K562 (cell line): Measurements from ENCODE around the gene UBE2J2. TPM values are rescaled to one million over a fixed set of nuclear protein-coding genes. Genes with fewer than 3 reads are reported as not detected.

ENCODE experiments used
- ATAC-seq: fragments of 200-7000 bp; cut with Tn5 transposase; 3 replicates; pipeline ENCODE4 v1.9.1; 2020; ENCODE audit warnings: moderate library complexity
- BruUV-seq: library from RNA; stranded (reverse); fragments of 400-500 nt; replicated peaks from 2 replicates; lab custom pipeline; 2021; lab: Mats Ljungman, UMichigan
- CTCF ChIA-PET: fragments of 300-600 bp; formaldehyde crosslinking; extraction: SDS; loops from one replicate; lab custom pipeline; 2021; ENCODE audit warnings: low intra/inter-chr PET ratio; lab: Yijun Ruan, JAX
- POLR2A ChIA-PET: fragments of 300-600, 350-650 bp; sonication (Branson Sonifier 250); formaldehyde crosslinking; extraction: SDS; loops from one replicate; lab custom pipeline; 2021; ENCODE audit warnings: antibody characterized with exemption, inconsistent platforms; lab: Yijun Ruan, JAX
- DNase-seq, 4 experiments: peaks; one replicate each; pipeline versions ENCODE4 v3.0.0 to v3.0.0-alpha.2; 2011 to 2018; ENCODE audit warnings: low spot score in 3 of 4, mixed read lengths in 3 of 4; ENCODE audit errors: extremely low read depth in 1 of 4
- FAIRE-seq: peaks from 2 replicates; lab custom pipeline; 2011; peaks lifted over from hg19 to GRCh38; lab: Jason Lieb, UNC
- H2AFZ ChIP-seq: 2 replicates; pipeline ENCODE4 v1.6.0; 2011; ENCODE audit warnings: low read depth, low read length, control low read depth, inconsistent platforms
- H3K27ac ChIP-seq: fragments of 200-600 bp; 3 replicates; pipeline ENCODE4 v1.8.0; 2011; ENCODE audit warnings: low read depth, mild to moderate bottlenecking, control low read depth, inconsistent platforms, low read length, moderate library complexity, mixed read lengths; ENCODE audit errors: extremely low read depth
- H3K27me3 ChIP-seq, 2 experiments: fragments of 300-600 bp in 1 of 2; 2 replicates in 1 of 2; 3 replicates in 1 of 2; pipeline versions ENCODE4 v1.6.0 to v1.8.0; 2011; ENCODE audit warnings: inconsistent platforms in 2 of 2, low read length in 2 of 2, mild to moderate bottlenecking in 1 of 2, mixed read lengths in 1 of 2, moderate library complexity in 1 of 2; ENCODE audit not compliant: control insufficient read depth in 2 of 2, insufficient read depth in 2 of 2
- H3K36me3 ChIP-seq: fragments of 300-600 bp; 3 replicates; pipeline ENCODE4 v1.8.0; 2011; ENCODE audit warnings: mild to moderate bottlenecking, low read length, inconsistent platforms; ENCODE audit not compliant: control insufficient read depth, insufficient read depth
- H3K4me1 ChIP-seq, 2 experiments: fragments of 200-600 bp in 1 of 2; replicated peaks in 1 of 2; 2 replicates in 1 of 2; 3 replicates in 1 of 2; pipeline versions ENCODE4 v1.5.1 to v1.8.0; 2011; ENCODE audit warnings: inconsistent platforms in 2 of 2, low read length in 2 of 2, mild to moderate bottlenecking in 1 of 2, mixed read lengths in 1 of 2, moderate library complexity in 1 of 2; ENCODE audit not compliant: control insufficient read depth in 2 of 2, insufficient read depth in 2 of 2
- H3K4me2 ChIP-seq: 2 replicates; pipeline ENCODE4 v1.6.1; 2011; ENCODE audit warnings: low read length, control low read depth, inconsistent platforms, mixed read lengths; ENCODE audit not compliant: insufficient read depth
- H3K4me3 ChIP-seq: fragments of 200-600 bp; sonication (generic), shearing (Covaris generic); 2 replicates; pipeline ENCODE4 v1.5.1; 2016; ENCODE audit warnings: control low read depth, inconsistent platforms
- H3K79me2 ChIP-seq: fragments of 200-600 bp; 3 replicates; pipeline ENCODE4 v1.8.0; 2011; ENCODE audit warnings: low read length, inconsistent platforms; ENCODE audit not compliant: control insufficient read depth, insufficient read depth
- H3K9ac ChIP-seq, 2 experiments: 2 replicates each; pipeline versions ENCODE4 v1.6.0 to v1.6.1; 2011; ENCODE audit warnings: low read depth in 2 of 2, low read length in 2 of 2, control low read depth in 1 of 2, inconsistent platforms in 1 of 2, mild to moderate bottlenecking in 1 of 2, mixed read lengths in 1 of 2; ENCODE audit not compliant: insufficient read depth in 1 of 2
- H3K9me1 ChIP-seq: one replicate; pipeline ENCODE4 v1.6.0; 2011; ENCODE audit warnings: inconsistent platforms, mild to moderate bottlenecking, low read length, moderate library complexity; ENCODE audit not compliant: control insufficient read depth, insufficient read depth
- H3K9me3 ChIP-seq: replicated peaks from 2 replicates; pipeline ENCODE4 v1.5.1; 2011; ENCODE audit warnings: low read depth, low read length, inconsistent platforms; ENCODE audit not compliant: control insufficient read depth, insufficient read depth
- H4K20me1 ChIP-seq: replicated peaks from 2 replicates; pipeline ENCODE4 v1.6.1; 2011; ENCODE audit warnings: low read length, inconsistent platforms, mixed read lengths; ENCODE audit not compliant: control insufficient read depth, insufficient read depth
- BRCA1 ChIP-seq, 2 experiments: fragments of 450-650 bp in 1 of 2; sonication (generic) in 1 of 2; formaldehyde crosslinking in 1 of 2; IDR thresholded peaks; 2 replicates each; pipeline versions ENCODE4 v1.5.0 to v1.6.1; 2017 to 2020; ENCODE audit warnings: mild to moderate bottlenecking in 1 of 2, missing genetic modification reagents in 1 of 2
- CXXC5 ChIP-seq: fragments of 250-450 bp; sonication (Bioruptor Pico); IDR thresholded peaks from 2 replicates; pipeline ENCODE4 v1.8.0; 2022; ENCODE audit warnings: inconsistent platforms, mild to moderate bottlenecking, moderate library complexity
- ELF4 ChIP-seq: fragments of 450-650 bp; formaldehyde crosslinking; IDR thresholded peaks from 2 replicates; pipeline ENCODE4 v1.4.0; 2022; ENCODE audit warnings: missing genetic modification characterization
- HNRNPK ChIP-seq: fragments of 200-400 bp; formaldehyde crosslinking; IDR thresholded peaks from one replicate; pipeline ENCODE4 v1.6.1; 2018; ENCODE audit warnings: mild to moderate bottlenecking, low read depth, low read length; ENCODE audit not compliant: poor library complexity, severe bottlenecking
- NFRKB ChIP-seq: fragments of 450-650 bp; IDR thresholded peaks from 2 replicates; pipeline ENCODE4 v1.6.1; 2016; ENCODE audit warnings: low read depth
- NR2C2 ChIP-seq, 2 experiments: fragments of 200-800 bp in 1 of 2; sonication (Bioruptor generic) in 1 of 2; sonication (generic) in 1 of 2; formaldehyde crosslinking in 1 of 2; IDR thresholded peaks; 2 replicates each; pipeline versions ENCODE4 v1.6.1 to v1.8.0; 2016 to 2022; ENCODE audit warnings: mild to moderate bottlenecking in 1 of 2, missing compliant biosample characterization in 1 of 2, missing genetic modification characterization in 1 of 2, missing genetic modification reagents in 1 of 2
- NR2F6 ChIP-seq: fragments of 450-650 bp; formaldehyde crosslinking; IDR thresholded peaks from 2 replicates; pipeline ENCODE4 v1.4.0; 2020; ENCODE audit warnings: mild to moderate bottlenecking
- OTX1 ChIP-seq: fragments of 450-650 bp; formaldehyde crosslinking; IDR thresholded peaks from 2 replicates; pipeline ENCODE4 v1.4.0; 2022; ENCODE audit warnings: mild to moderate bottlenecking
- POLR2A ChIP-seq: fragments of 450-650 bp; conservative IDR thresholded peaks from 2 replicates; pipeline ENCODE4 v1.6.1; 2016
- SIX5 ChIP-seq, 2 experiments: IDR thresholded peaks; 2 replicates each; pipeline ENCODE4 v1.6.1; 2011; ENCODE audit warnings: low read length in 2 of 2, borderline replicate concordance in 1 of 2, low read depth in 1 of 2, mild to moderate bottlenecking in 1 of 2, moderate library complexity in 1 of 2; ENCODE audit not compliant: insufficient read depth in 1 of 2
- WGBS: fragments of 100-300 bp; shearing (Covaris generic); methylation state at CpG from one replicate; pipeline ENCODE4 v1.1.6; 2016; ENCODE audit warnings: low coverage, mixed read lengths; ENCODE audit not compliant: insufficient coverage; ENCODE audit errors: missing lambda C conversion rate; 5-methylcytosine and 5-hydroxymethylcytosine counted together
- in situ Hi-C: fragments of 300-500 bp; cut with MboI; formaldehyde crosslinking; loops from 4 replicates; pipeline ENCODE4 v1.15.0; 2018; ENCODE audit warnings: inconsistent platforms, mixed read lengths
- intact Hi-C: fragments of 100-400 bp; cut with micrococcal nuclease; formaldehyde crosslinking; loops from 2 replicates; pipeline ENCODE4 v1.14.2; 2022
- polyA plus RNA-seq, 8 experiments: library from polyadenylated mRNA; depleted of rRNA in 4 of 8; stranded (reverse) in 5 of 8; unstranded in 3 of 8; fragments of >200 nt; fragmentation: Nextera tagmentation in 2 of 8; fragmentation: Illumina TruSeq in 1 of 8; extraction: Ambion mirVana in 2 of 8; extraction: Trizol in 1 of 8; gene quantifications; 2 replicates each; pipeline versions ENCODE4 v1.2.1 to v1.2.3, GENCODE V29; 2011 to 2014; ENCODE audit warnings: inconsistent platforms in 1 of 8, missing spikeins in 1 of 8
- total RNA-seq, 7 experiments: library from RNA; depleted of rRNA in 6 of 7; stranded (reverse); fragments of >200 nt in 6 of 7; fragmentation: Illumina TruSeq in 2 of 7; extraction: Trizol in 2 of 7; gene quantifications; 2 replicates each; pipeline versions ENCODE4 v1.2.1 to v1.2.3, GENCODE V29; 2011 to 2021; ENCODE audit warnings: low replicate concordance in 1 of 7
- TF ChIP-seq, protein P1 (sequence below): fragments of 450-650 bp; formaldehyde crosslinking; IDR thresholded peaks from 2 replicates; pipeline ENCODE4 v1.4.0; 2020; ENCODE audit warnings: mild to moderate bottlenecking, mixed read lengths
- TF ChIP-seq, protein P2 (sequence below): fragments of 450-650 bp; IDR thresholded peaks from 2 replicates; pipeline ENCODE4 v1.6.1; 2016; ENCODE audit warnings: missing biosample characterization, missing genetic modification characterization

UBE2J2 gene
- total and polyA plus RNA-seq, 9 of the 15 experiments (the other 6 are each of a cell fraction or from before 2014, with no cell fraction given), result 0.93 to 112 (median 75.5) TPM

DNA sequence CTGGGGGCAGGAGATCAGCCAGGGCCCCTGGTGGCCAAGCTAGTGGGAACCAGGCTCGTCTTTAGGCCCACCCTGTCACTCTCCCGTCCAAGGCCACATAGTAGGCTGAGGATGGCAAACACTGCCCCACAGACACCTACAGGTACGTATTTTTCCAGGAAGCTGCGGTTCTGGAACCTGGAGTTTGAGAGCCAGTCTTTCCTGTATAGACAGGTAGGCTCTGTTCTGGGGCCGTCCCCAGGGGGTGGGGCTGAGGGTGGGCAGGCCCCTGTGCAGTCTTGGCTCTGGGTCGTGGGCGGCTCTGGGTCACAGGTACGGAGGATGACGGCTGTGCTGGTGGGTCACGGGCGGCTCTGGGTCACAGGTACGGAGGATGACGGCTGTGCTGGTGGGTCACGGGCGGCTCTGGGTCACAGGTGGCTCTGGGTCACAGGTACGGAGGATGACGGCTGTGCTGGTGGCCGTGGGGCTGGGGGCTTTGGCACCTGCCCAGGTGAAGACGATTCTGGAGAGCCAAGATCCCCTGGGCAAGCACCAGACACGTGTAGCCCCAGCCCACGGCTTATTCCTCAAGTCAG lies 36.9 kb upstream of the UBE2J2 start:
- ATAC-seq (no peak), FAIRE-seq (no peak), DNase-seq (no peak)
- H3K4me3 ChIP-seq, result no peak overlapping the region
- H3K9ac ChIP-seq, result peak overlapping the region in 1 of 2 experiments; percentile 97; a peak in 2 of 4 replicates
- in situ Hi-C loops (no loop called here), intact Hi-C loops (no loop called here)
- no TSS peak for BruUV-seq
- H2AFZ ChIP-seq, result no peak overlapping the region
- peaks cover 52% of the 10 kb centered on the region for H3K79me2 ChIP-seq
- CTCF ChIA-PET, result no interaction called here
- POLR2A ChIA-PET, result interaction anchor here (0.7 to 3.5 kb wide), 5 partner anchors 9 to 59 kb away, joined by 3 to 30 read pairs (median 3); no protein-coding TSS in a partner anchor
- peaks cover 29 to 96% of the 10 kb centered on the region in 2 experiments for H3K4me1 ChIP-seq
- H3K27ac ChIP-seq, result no peak overlapping the region
- TF ChIP-seq NFRKB, result no peak
- TF ChIP-seq HNRNPK, result no peak
- peaks cover 64% of the 10 kb centered on the region for H3K36me3 ChIP-seq
- H3K4me2 ChIP-seq, result no peak overlapping the region
- no peaks in the 10 kb centered on the region for H3K9me3 ChIP-seq
- H3K27me3 ChIP-seq, result no peaks in the 10 kb centered on the region
- H4K20me1 ChIP-seq, result peaks cover 16% of the 10 kb centered on the region
- 82% methylated on average over 15 of the region's 21 CpGs for WGBS
- no peaks in the 10 kb centered on the region for H3K9me1 ChIP-seq

DNA sequence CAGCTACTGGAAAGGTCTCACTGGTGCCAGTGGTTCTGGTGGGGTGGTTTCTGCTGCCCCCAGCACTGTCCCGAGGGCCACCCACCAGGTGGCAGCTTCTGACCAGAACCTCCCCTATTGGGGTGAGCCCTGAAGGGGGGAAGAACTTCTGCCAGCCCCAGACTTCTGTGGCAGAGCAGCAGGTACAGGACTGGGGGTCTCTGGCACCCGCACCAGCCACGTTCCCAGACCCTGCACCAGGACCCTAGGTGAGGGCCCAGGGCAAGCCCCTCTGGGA lies 36.4 kb upstream of the UBE2J2 start:
- no peaks in the 10 kb centered on the region for H3K27me3 ChIP-seq
- 83% methylated on average over 3 of the region's 3 CpGs for WGBS
- H3K9me3 ChIP-seq, result no peaks in the 10 kb centered on the region
- 0 out of 2 replicates have a peak overlapping the region, but pooled peaks have one; percentile 88 for H3K4me2 ChIP-seq
- ATAC-seq (no peak), DNase-seq (no peak), FAIRE-seq (no peak)
- H2AFZ ChIP-seq, result no peak overlapping the region
- in situ Hi-C loops (no loop called here), intact Hi-C loops (no loop called here)
- ChIA-PET POLR2A (interaction anchor here (0.7 to 3.5 kb wide), 4 partner anchors 10 to 127 kb away, joined by 3 to 30 read pairs (median 4); no protein-coding TSS in a partner anchor), CTCF (interaction anchor here (0.7 kb wide), 1 partner anchor 742 kb away, joined by 3 read pairs; no protein-coding TSS in a partner anchor)
- peak overlapping the region in 1 of 2 experiments; percentile 97; a peak in 2 of 4 replicates for H3K9ac ChIP-seq
- H3K9me1 ChIP-seq, result no peaks in the 10 kb centered on the region
- peaks cover 53% of the 10 kb centered on the region for H3K79me2 ChIP-seq
- peaks cover 16% of the 10 kb centered on the region for H4K20me1 ChIP-seq
- peaks cover 30 to 97% of the 10 kb centered on the region in 2 experiments for H3K4me1 ChIP-seq
- H3K27ac ChIP-seq, result no peak overlapping the region
- BruUV-seq, result no TSS peak
- H3K4me3 ChIP-seq, result peak overlapping the region; percentile 94; the same call in 1 of the 2 replicates
- peaks cover 60% of the 10 kb centered on the region for H3K36me3 ChIP-seq
- TF ChIP-seq ELF4 (CRISPR knock-in tag), result no peak
- TF ChIP-seq NR2C2 (CRISPR knock-in tag; IDR thresholded peaks at IDR 0.05), result no peak
- TF ChIP-seq NR2C2 (tag; IDR thresholded peaks at IDR 0.05), result no peak
- TF ChIP-seq, protein P1, sequence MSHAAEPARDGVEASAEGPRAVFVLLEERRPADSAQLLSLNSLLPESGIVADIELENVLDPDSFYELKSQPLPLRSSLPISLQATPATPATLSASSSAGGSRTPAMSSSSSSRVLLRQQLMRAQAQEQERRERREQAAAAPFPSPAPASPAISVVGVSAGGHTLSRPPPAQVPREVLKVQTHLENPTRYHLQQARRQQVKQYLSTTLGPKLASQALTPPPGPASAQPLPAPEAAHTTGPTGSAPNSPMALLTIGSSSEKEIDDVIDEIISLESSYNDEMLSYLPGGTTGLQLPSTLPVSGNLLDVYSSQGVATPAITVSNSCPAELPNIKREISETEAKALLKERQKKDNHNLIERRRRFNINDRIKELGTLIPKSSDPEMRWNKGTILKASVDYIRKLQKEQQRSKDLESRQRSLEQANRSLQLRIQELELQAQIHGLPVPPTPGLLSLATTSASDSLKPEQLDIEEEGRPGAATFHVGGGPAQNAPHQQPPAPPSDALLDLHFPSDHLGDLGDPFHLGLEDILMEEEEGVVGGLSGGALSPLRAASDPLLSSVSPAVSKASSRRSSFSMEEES (CRISPR knock-in tag), result no peak
- no peak for TF ChIP-seq SIX5 (IDR thresholded peaks at IDR 0.05; ENCODE audit: borderline replicate concordance in 1 of 2, insufficient read depth in 1 of 2, low read depth in 1 of 2, low read length in 2 of 2)
- TF ChIP-seq BRCA1 (IDR thresholded peaks at IDR 0.05), result no peak
- TF ChIP-seq BRCA1 (CRISPR knock-in tag; IDR thresholded peaks at IDR 0.05), result no peak
- no peak for TF ChIP-seq OTX1
- no peak for TF ChIP-seq CXXC5 (CRISPR knock-in tag)
- TF ChIP-seq POLR2A, result 0 out of 2 replicates have a peak, but pooled peaks have one; percentile 3
- TF ChIP-seq NR2F6 (CRISPR knock-in tag), result no peak
- TF ChIP-seq, protein P2, sequence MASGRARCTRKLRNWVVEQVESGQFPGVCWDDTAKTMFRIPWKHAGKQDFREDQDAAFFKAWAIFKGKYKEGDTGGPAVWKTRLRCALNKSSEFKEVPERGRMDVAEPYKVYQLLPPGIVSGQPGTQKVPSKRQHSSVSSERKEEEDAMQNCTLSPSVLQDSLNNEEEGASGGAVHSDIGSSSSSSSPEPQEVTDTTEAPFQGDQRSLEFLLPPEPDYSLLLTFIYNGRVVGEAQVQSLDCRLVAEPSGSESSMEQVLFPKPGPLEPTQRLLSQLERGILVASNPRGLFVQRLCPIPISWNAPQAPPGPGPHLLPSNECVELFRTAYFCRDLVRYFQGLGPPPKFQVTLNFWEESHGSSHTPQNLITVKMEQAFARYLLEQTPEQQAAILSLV, result no peak
